H1 (cell line): ENCODE data around the gene EGR1. TPM values are rescaled to one million over a fixed set of nuclear protein-coding genes. Genes with fewer than 3 reads are reported as not detected.

Experiments
- BACH1 ChIP-seq: IDR thresholded peaks from 2 replicates; pipeline ENCODE4 v1.6.1; 2012; ENCODE audit warnings: low read length, improper control_type of control experiment
- SUZ12 ChIP-seq: fragments of 200-600 bp; sonication (generic); IDR thresholded peaks from 2 replicates; pipeline ENCODE4 v1.6.1; 2012; ENCODE audit warnings: mild to moderate bottlenecking, inconsistent platforms, low read length, moderate library complexity, mixed read lengths
- polyA plus RNA-seq, 7 experiments: library from polyadenylated mRNA; depleted of rRNA in 3 of 7; stranded (reverse) in 5 of 7; unstranded in 2 of 7; fragments of >200 nt in 5 of 7; fragments of 200-250 nt in 2 of 7; gene quantifications; 1 replicate in 5 of 7; 2 replicates in 1 of 7; 4 replicates in 1 of 7; pipeline versions ENCODE4 v1.2.1 to v1.2.3, GENCODE V29; 2011 to 2013; ENCODE audit warnings: missing spikeins in 2 of 7, mixed read lengths in 2 of 7
- total RNA-seq: library from RNA; stranded (reverse); fragmentation: NEBNext Ultra II Directional; extraction: Animal tissue kit (Norgen Biotek cat#: 25700); gene quantifications from 2 replicates; pipeline ENCODE4 v1.2.1, GENCODE V29; 2021

EGR1 gene
- total and polyA plus RNA-seq, 2 of the 8 experiments (the other 6 are each of a cell fraction or from before 2014, with no cell fraction given) = 16.2 to 35.5 TPM

DNA sequence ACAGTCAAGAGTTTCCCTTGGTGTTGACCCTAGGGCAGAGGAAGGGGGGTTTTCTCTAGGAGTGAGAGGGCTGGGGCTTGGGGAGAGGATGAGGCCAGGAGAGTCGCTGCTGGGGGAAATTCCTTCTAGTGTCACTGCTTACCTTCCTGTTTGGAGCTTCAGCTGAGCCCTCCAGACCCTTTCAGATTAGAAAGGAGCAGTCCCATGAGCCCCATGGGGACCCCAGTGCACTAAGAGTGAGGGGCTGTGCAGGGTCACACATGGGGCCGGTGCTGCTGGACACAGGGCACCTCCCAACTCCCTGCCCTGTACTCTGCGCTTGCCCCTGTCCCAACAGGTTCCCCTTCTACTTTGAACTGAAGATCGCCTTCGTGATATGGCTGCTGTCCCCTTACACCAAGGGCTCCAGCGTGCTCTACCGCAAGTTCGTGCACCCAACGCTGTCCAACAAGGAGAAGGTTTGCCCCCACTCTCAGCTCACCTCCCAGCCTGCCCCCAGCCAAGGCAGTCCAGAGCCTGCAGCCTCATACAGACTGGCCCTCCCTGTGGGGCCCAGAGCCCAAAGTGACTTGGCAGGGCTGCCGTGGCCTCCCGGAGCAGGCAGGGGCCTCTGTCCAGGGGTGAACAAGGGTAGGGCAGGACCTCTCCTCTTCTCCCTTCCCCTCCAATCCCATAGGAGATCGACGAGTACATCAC, 21.1 kb upstream of the EGR1 start (continued):
- no peak for TF ChIP-seq SUZ12
- no peak for TF ChIP-seq BACH1
